Endothelial cell (in vitro differentiated cells): ENCODE data around the gene PCSK5. TPM values are rescaled to one million over a fixed set of nuclear protein-coding genes. Genes with fewer than 3 reads are reported as not detected.

ENCODE experiments used
- DNase-seq: peaks from one replicate; pipeline ENCODE4 v3.0.0; 2021; ENCODE audit warnings: low spot score
- H3K27ac Mint-ChIP-seq: one replicate; pipeline ENCODE4 v1.8.0; 2021; ENCODE audit warnings: mixed read lengths, inconsistent platforms; ENCODE audit not compliant: unreplicated experiment
- H3K27me3 Mint-ChIP-seq: one replicate; pipeline ENCODE4 v1.8.0; 2021; ENCODE audit warnings: mild to moderate bottlenecking, moderate library complexity, mixed read lengths, inconsistent platforms; ENCODE audit not compliant: unreplicated experiment
- H3K36me3 Mint-ChIP-seq: one replicate; pipeline ENCODE4 v1.8.0; 2021; ENCODE audit warnings: mild to moderate bottlenecking, low read depth, mixed read lengths, inconsistent platforms; ENCODE audit not compliant: unreplicated experiment
- H3K4me1 Mint-ChIP-seq: one replicate; pipeline ENCODE4 v1.8.0; 2021; ENCODE audit warnings: mild to moderate bottlenecking, mixed read lengths, inconsistent platforms; ENCODE audit not compliant: unreplicated experiment
- H3K4me3 Mint-ChIP-seq: one replicate; pipeline ENCODE4 v1.8.0; 2021; ENCODE audit warnings: mild to moderate bottlenecking, mixed read lengths, inconsistent platforms; ENCODE audit not compliant: unreplicated experiment
- H3K9me3 Mint-ChIP-seq: one replicate; pipeline ENCODE4 v1.8.0; 2021; ENCODE audit warnings: mixed read lengths, inconsistent platforms; ENCODE audit not compliant: unreplicated experiment
- CTCF ChIP-seq: fragments of 200-600 bp; sonication (generic); IDR thresholded peaks from one replicate; pipeline ENCODE4 v1.5.0; 2021; ENCODE audit warnings: antibody characterized with exemption; ENCODE audit not compliant: unreplicated experiment
- total RNA-seq: library from RNA; stranded (reverse); fragmentation: NEBNext Ultra II Directional; extraction: Animal tissue kit (Norgen Biotek cat#: 25700); gene quantifications from one replicate; pipeline ENCODE4 v1.2.1, GENCODE V29; 2021; ENCODE audit not compliant: unreplicated experiment

Gene PCSK5
- total RNA-seq, 1 donor from 2014 or later = 3.1 TPM

- TF ChIP-seq CTCF = no peak
- H3K27me3 Mint-ChIP-seq = no peaks in the 10 kb centered on the region
- H3K9me3 Mint-ChIP-seq = no peaks in the 10 kb centered on the region
- no peaks in the 10 kb centered on the region for H3K36me3 Mint-ChIP-seq
- H3K4me3 Mint-ChIP-seq = no peak overlapping the region
- H3K27ac Mint-ChIP-seq = no peak overlapping the region
- H3K4me1 Mint-ChIP-seq = peaks cover 7% of the 10 kb centered on the region
- DNase-seq = no peak
Observed at GRCh38 chr9:76366275-76366674, 475.8 kb downstream of the PCSK5 start.

- H3K9me3 Mint-ChIP-seq = no peaks in the 10 kb centered on the region
- DNase-seq = no peak
- H3K4me1 Mint-ChIP-seq = no peaks in the 10 kb centered on the region
- no peak overlapping the region for H3K27ac Mint-ChIP-seq
- H3K27me3 Mint-ChIP-seq = no peaks in the 10 kb centered on the region
- no peak for TF ChIP-seq CTCF
- H3K4me3 Mint-ChIP-seq = no peak overlapping the region
- no peaks in the 10 kb centered on the region for H3K36me3 Mint-ChIP-seq
Observed at GRCh38 chr9:76369583-76369982, 479.1 kb downstream of the PCSK5 start.

- no peak for TF ChIP-seq CTCF
- Mint-ChIP-seq H3K27me3 (no peaks in the 10 kb centered on the region), H3K36me3 (no peaks in the 10 kb centered on the region), H3K4me1 (peaks cover 6% of the 10 kb centered on the region), H3K4me3 (no peak overlapping the region), H3K9me3 (no peaks in the 10 kb centered on the region), H3K27ac (no peak overlapping the region)
- DNase-seq = no peak
Observed at GRCh38 chr9:76370396-76371023, 480.0 kb downstream of the PCSK5 start.

- Mint-ChIP-seq H3K4me3 (no peak overlapping the region), H3K9me3 (no peaks in the 10 kb centered on the region), H3K27me3 (no peaks in the 10 kb centered on the region), H3K4me1 (peaks cover 6% of the 10 kb centered on the region), H3K27ac (no peak overlapping the region), H3K36me3 (no peaks in the 10 kb centered on the region)
- DNase-seq = no peak
- no peak for TF ChIP-seq CTCF
Observed at GRCh38 chr9:76371901-76372300, 481.4 kb downstream of the PCSK5 start.

- DNase-seq = no peak
- Mint-ChIP-seq H3K9me3 (no peaks in the 10 kb centered on the region), H3K36me3 (no peaks in the 10 kb centered on the region), H3K4me1 (peaks cover 6% of the 10 kb centered on the region), H3K27ac (no peak overlapping the region), H3K27me3 (no peaks in the 10 kb centered on the region), H3K4me3 (no peak overlapping the region)
- TF ChIP-seq CTCF = no peak
Observed at GRCh38 chr9:76372336-76372735, 481.9 kb downstream of the PCSK5 start.
